ENCODE results near the gene ZNF3.

The ZNF3 gene

DNA sequence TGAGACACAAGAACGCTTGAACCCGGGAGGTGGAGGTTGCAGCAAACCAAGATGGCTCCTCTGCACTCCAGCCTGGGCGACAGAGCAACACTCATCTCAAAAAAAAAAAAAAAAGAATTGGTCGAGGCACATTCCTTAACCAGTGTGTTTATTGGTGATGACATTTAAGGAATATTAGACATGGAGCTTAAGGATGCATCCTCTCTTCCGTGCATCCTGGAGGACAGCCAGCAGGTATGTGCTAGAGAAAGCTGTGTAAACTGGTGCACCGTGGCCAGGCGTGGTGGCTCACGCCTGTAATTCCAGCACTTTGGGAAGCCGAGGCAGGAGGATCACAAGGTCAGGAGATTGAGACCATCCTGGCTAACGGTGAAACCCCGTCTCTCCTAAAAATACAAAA lies 54.3 kb downstream of the ZNF3 start:
- Mint-ChIP-seq H3K36me3 (ENCODE audit: low read depth) (peaks cover 54% of the 10 kb centered on the region), H3K4me1 (peaks cover 10% of the 10 kb centered on the region)

DNA sequence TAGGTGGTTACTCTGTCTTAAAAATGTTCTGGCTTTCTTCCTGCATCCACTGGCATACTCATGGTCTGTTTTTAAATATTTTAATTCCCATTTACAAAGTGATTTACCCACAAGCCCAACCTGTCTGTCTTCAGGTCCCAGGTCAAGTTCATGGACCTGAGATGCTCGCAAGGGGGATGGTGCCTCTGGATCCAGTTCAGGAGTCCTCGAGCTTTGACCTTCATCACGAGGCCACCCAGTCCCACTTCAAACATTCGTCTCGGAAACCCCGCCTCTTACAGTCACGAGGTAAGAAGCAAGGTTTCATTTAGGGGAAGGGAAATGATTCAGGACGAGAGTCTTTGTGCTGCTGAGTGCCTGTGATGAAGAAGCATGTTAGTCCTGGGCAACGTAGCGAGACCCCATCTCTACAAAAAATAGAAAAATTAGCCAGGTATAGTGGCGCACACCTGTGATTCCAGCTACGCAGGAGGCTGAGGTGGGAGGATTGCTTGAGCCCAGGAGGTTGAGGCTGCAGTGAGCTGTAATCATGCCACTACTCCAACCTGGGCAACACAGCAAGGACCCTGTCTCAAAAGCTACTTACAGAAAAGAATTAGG lies 57.4 kb downstream of the ZNF3 start:
- H3K4me3 Mint-ChIP-seq = no peak overlapping the region
- H3K27me3 Mint-ChIP-seq = no peaks in the 10 kb centered on the region
- no peak for DNase-seq
- H3K27ac Mint-ChIP-seq = no peak overlapping the region
- no peaks in the 10 kb centered on the region for H3K9me3 Mint-ChIP-seq
- peaks cover 53% of the 10 kb centered on the region for H3K36me3 Mint-ChIP-seq (ENCODE audit: low read depth)
- ATAC-seq = no peak
- peaks cover 34% of the 10 kb centered on the region for H3K4me1 Mint-ChIP-seq

More for the DNA sequence above, 54.3 kb downstream of the ZNF3 start:
- no peak overlapping the region for H3K4me3 Mint-ChIP-seq
- no peak overlapping the region for H3K27ac Mint-ChIP-seq
- no peaks in the 10 kb centered on the region for H3K9me3 Mint-ChIP-seq
- ATAC-seq (no peak), DNase-seq (no peak)
- H3K27me3 Mint-ChIP-seq = no peaks in the 10 kb centered on the region

- Mint-ChIP-seq H3K9me3 (no peaks in the 10 kb centered on the region), H3K4me3 (no peak overlapping the region), H3K4me1 (peaks cover 40% of the 10 kb centered on the region), H3K27ac (no peak overlapping the region), H3K36me3 (ENCODE audit: low read depth) (peaks cover 51% of the 10 kb centered on the region), H3K27me3 (no peaks in the 10 kb centered on the region)
- DNase-seq (no peak), ATAC-seq (no peak)
Measured at GRCh38 chr7:100023526-100023925, 58.0 kb downstream of the ZNF3 start.

- H3K27ac Mint-ChIP-seq = no peak overlapping the region
- H3K27me3 Mint-ChIP-seq = no peaks in the 10 kb centered on the region
- H3K4me1 Mint-ChIP-seq = peaks cover 47% of the 10 kb centered on the region
- no peak overlapping the region for H3K4me3 Mint-ChIP-seq
- no peak for ATAC-seq
- H3K36me3 Mint-ChIP-seq (ENCODE audit: low read depth) = peaks cover 57% of the 10 kb centered on the region
- H3K9me3 Mint-ChIP-seq = no peaks in the 10 kb centered on the region
- no peak for DNase-seq
Measured at GRCh38 chr7:100022621-100023020, 58.9 kb downstream of the ZNF3 start.

GRCh38 chr7:100021297-100021696 lies 60.2 kb downstream of the ZNF3 start:
- ATAC-seq (peak; percentile 25), DNase-seq (no peak)
- Mint-ChIP-seq H3K9me3 (no peaks in the 10 kb centered on the region), H3K27ac (peak overlapping the region; percentile 6), H3K4me3 (no peak overlapping the region), H3K4me1 (peaks cover 58% of the 10 kb centered on the region), H3K36me3 (ENCODE audit: low read depth) (peaks cover 58% of the 10 kb centered on the region), H3K27me3 (no peaks in the 10 kb centered on the region)
